A549 (cell line): ENCODE data around the gene ZNF282. TPM values are rescaled to one million over a fixed set of nuclear protein-coding genes. Genes with fewer than 3 reads are reported as not detected.

ENCODE experiments used
- ATAC-seq, 2 experiments: fragments of 200-7000 bp in 1 of 2; fragments of >200 bp in 1 of 2; cut with Nextera tagmentation in 1 of 2; cut with Tn5 transposase in 1 of 2; 3 replicates each; pipeline versions ENCODE4 v1.8.0 to v1.9.1; 2018 to 2020; ENCODE audit warnings: mild to moderate bottlenecking in 1 of 2, moderate library complexity in 1 of 2
- CTCF ChIA-PET: fragments of 300-600 bp; sonication (Branson Sonifier 250); formaldehyde crosslinking; extraction: SDS; loops from one replicate; lab custom pipeline; 2021; ENCODE audit warnings: antibody characterized with exemption, inconsistent platforms; lab: Yijun Ruan, JAX
- POLR2A ChIA-PET: fragments of 350-600 bp; formaldehyde crosslinking; extraction: SDS; loops from one replicate; lab custom pipeline; 2021; ENCODE audit warnings: antibody characterized with exemption, inconsistent platforms; lab: Yijun Ruan, JAX
- DNase-seq, 2 experiments: peaks; one replicate each; pipeline versions ENCODE4 v3.0.0 to v3.0.0-alpha.2; 2011 to 2016; ENCODE audit warnings: low read depth in 1 of 2, low spot score in 1 of 2
- FAIRE-seq: peaks from 2 replicates; lab custom pipeline; 2011; peaks lifted over from hg19 to GRCh38; lab: Jason Lieb, UNC
- H3K27ac ChIP-seq, 2 experiments: fragments of >200 bp; sonication (Bioruptor Twin); formaldehyde crosslinking; 3 replicates each; pipeline ENCODE4 v1.5.1; 2016 to 2017
- H3K4me1 ChIP-seq: fragments of >200 bp; sonication (Bioruptor Twin); formaldehyde crosslinking; 3 replicates; pipeline ENCODE4 v1.6.1; 2016
- H3K4me2 ChIP-seq: fragments of >200 bp; sonication (Bioruptor Twin); formaldehyde crosslinking; 3 replicates; pipeline ENCODE4 v1.6.1; 2016
- H3K4me3 ChIP-seq: fragments of >200 bp; sonication (Bioruptor Twin); formaldehyde crosslinking; 3 replicates; pipeline ENCODE4 v1.5.1; 2016
- H3K9me3 ChIP-seq: fragments of >200 bp; sonication (Bioruptor Twin); formaldehyde crosslinking; 3 replicates; pipeline ENCODE4 v1.6.1; 2016
- BHLHE40 ChIP-seq: IDR thresholded peaks from 2 replicates; pipeline ENCODE4 v1.6.1; 2012; ENCODE audit warnings: low read depth, low read length, inconsistent platforms
- CEBPB ChIP-seq, 2 experiments: fragments of >200 bp in 1 of 2; sonication (Bioruptor Twin) in 1 of 2; formaldehyde crosslinking in 1 of 2; IDR thresholded peaks; 2 replicates each; pipeline ENCODE4 v1.6.1; 2012 to 2016
- CHD2 ChIP-seq: fragments of 150-350 bp; IDR thresholded peaks from 2 replicates; pipeline ENCODE4 v1.6.1; 2014; ENCODE audit warnings: low read length; ENCODE audit not compliant: partially characterized antibody
- EHMT2 ChIP-seq: fragments of 200-600 bp; sonication (generic); IDR thresholded peaks from 2 replicates; pipeline ENCODE4 v1.6.1; 2016; ENCODE audit warnings: antibody characterized with exemption, low read depth, mild to moderate bottlenecking, moderate library complexity
- FOXS1 ChIP-seq: fragments of 250-450 bp; sonication (Bioruptor Pico); IDR thresholded peaks from 2 replicates; pipeline ENCODE4 v1.5.0; 2020; ENCODE audit warnings: mild to moderate bottlenecking, moderate library complexity
- GATA3 ChIP-seq: IDR thresholded peaks from 2 replicates; pipeline ENCODE4 v1.6.1; 2012; ENCODE audit warnings: borderline replicate concordance
- HEYL ChIP-seq: fragments of 250-450 bp; sonication (Bioruptor Pico); IDR thresholded peaks from 2 replicates; pipeline ENCODE4 v1.8.0; 2021; ENCODE audit warnings: mild to moderate bottlenecking, moderate library complexity
- JUN ChIP-seq, 2 experiments: fragments of >200 bp; sonication (Bioruptor Twin); formaldehyde crosslinking; IDR thresholded peaks; 2 replicates in 1 of 2; 3 replicates in 1 of 2; pipeline ENCODE4 v1.6.1; 2016 to 2017
- JUNB ChIP-seq: fragments of >200 bp; sonication (Bioruptor Twin); formaldehyde crosslinking; IDR thresholded peaks from 2 replicates; pipeline ENCODE4 v1.6.1; 2016
- KDM1A ChIP-seq: fragments of 200-600 bp; sonication (generic); IDR thresholded peaks from 2 replicates; pipeline ENCODE4 v1.6.1; 2016; ENCODE audit warnings: low read depth, mild to moderate bottlenecking
- MYC ChIP-seq: IDR thresholded peaks from 2 replicates; pipeline ENCODE4 v1.6.1; 2012; ENCODE audit warnings: mild to moderate bottlenecking, inconsistent platforms, low read length, improper control_type of control experiment, borderline replicate concordance
- NFE2L2 ChIP-seq: fragments of 150-350 bp; conservative IDR thresholded peaks from 2 replicates; pipeline ENCODE4 v1.6.1; 2014; ENCODE audit warnings: low read length
- NR3C1 ChIP-seq: fragments of >200 bp; sonication (Bioruptor Twin); formaldehyde crosslinking; IDR thresholded peaks from 3 replicates; pipeline ENCODE4 v1.6.1; 2017
- PHF8 ChIP-seq: fragments of 200-600 bp; sonication (generic); IDR thresholded peaks from 2 replicates; pipeline ENCODE4 v1.6.1; 2016; ENCODE audit warnings: low read depth, mild to moderate bottlenecking, antibody characterized with exemption, moderate library complexity, borderline replicate concordance
- POLR2A ChIP-seq: IDR thresholded peaks from 2 replicates; pipeline ENCODE4 v1.6.1; 2012; ENCODE audit warnings: mild to moderate bottlenecking, low read length
- POLR2AphosphoS2 ChIP-seq: conservative IDR thresholded peaks from 2 replicates; pipeline ENCODE4 v1.6.1; 2012; ENCODE audit warnings: low read length, improper control_type of control experiment, inconsistent platforms
- RAD21 ChIP-seq, 2 experiments: fragments of >200 bp in 1 of 2; sonication (Bioruptor Twin) in 1 of 2; formaldehyde crosslinking in 1 of 2; IDR thresholded peaks in 1 of 2; conservative IDR thresholded peaks in 1 of 2; 2 replicates in 1 of 2; 3 replicates in 1 of 2; pipeline ENCODE4 v1.6.1; 2012 to 2018; ENCODE audit warnings: inconsistent platforms in 1 of 2
- RARB ChIP-seq: fragments of 250-450 bp; sonication (Bioruptor Pico); IDR thresholded peaks from 2 replicates; pipeline ENCODE4 v1.8.0; 2021; ENCODE audit warnings: mild to moderate bottlenecking, moderate library complexity
- RFX5 ChIP-seq: fragments of 450-650 bp; IDR thresholded peaks from 2 replicates; pipeline ENCODE4 v1.7.1; 2014; ENCODE audit warnings: antibody characterized with exemption, mild to moderate bottlenecking, moderate library complexity
- RNF2 ChIP-seq: fragments of 200-600 bp; sonication (generic); IDR thresholded peaks from 2 replicates; pipeline ENCODE4 v1.6.1; 2016; ENCODE audit warnings: low read depth, mild to moderate bottlenecking, antibody characterized with exemption, moderate library complexity, borderline replicate concordance
- SMC3 ChIP-seq: fragments of >200 bp; sonication (Bioruptor Twin); formaldehyde crosslinking; IDR thresholded peaks from 3 replicates; pipeline ENCODE4 v1.6.1; 2018; ENCODE audit warnings: inconsistent platforms
- ZFP36 ChIP-seq: fragments of 450-650 bp; IDR thresholded peaks from 2 replicates; pipeline ENCODE4 v1.6.1; 2014; ENCODE audit warnings: borderline replicate concordance; ENCODE audit not compliant: partially characterized antibody
- ZNF302 ChIP-seq: fragments of 250-450 bp; sonication (Bioruptor Pico); IDR thresholded peaks from 2 replicates; pipeline ENCODE4 v1.9.0; 2021; ENCODE audit warnings: inconsistent platforms, mild to moderate bottlenecking, moderate library complexity
- WGBS: methylation state at CpG from one replicate; pipeline ENCODE4 v1.1.6; 2017; ENCODE audit errors: missing lambda C conversion rate; 5-methylcytosine and 5-hydroxymethylcytosine counted together
- polyA plus RNA-seq, 4 experiments: library from polyadenylated mRNA; depleted of rRNA in 3 of 4; stranded (reverse); fragments of >200 nt; fragmentation: RNase III in 1 of 4; extraction: RNeasy Plus Mini Kit Qiagen cat#74134 plus additional on column Dnase treatment in 1 of 4; gene quantifications; 2 replicates in 3 of 4; 3 replicates in 1 of 4; pipeline ENCODE4 v1.2.3, GENCODE V29; 2011 to 2017
- TF ChIP-seq, protein P1 (sequence below): IDR thresholded peaks from 2 replicates; pipeline ENCODE4 v1.6.1; 2012
- TF ChIP-seq, protein P2 (sequence below): fragments of >200 bp; sonication (Bioruptor Twin); formaldehyde crosslinking; IDR thresholded peaks from 3 replicates; pipeline ENCODE4 v1.5.1; 2016
- TF ChIP-seq, protein P3 (sequence below): IDR thresholded peaks from 2 replicates; pipeline ENCODE4 v1.6.1; 2012
- TF ChIP-seq, protein P4 (sequence below): IDR thresholded peaks from 2 replicates; pipeline ENCODE4 v1.6.1; 2012; ENCODE audit warnings: low read depth, borderline replicate concordance
- TF ChIP-seq, protein P5 (sequence below): fragments of >200 bp; sonication (Bioruptor Twin); formaldehyde crosslinking; IDR thresholded peaks from 3 replicates; pipeline ENCODE4 v1.6.1; 2016
- TF ChIP-seq, protein P6 (sequence below): fragments of 450-650 bp; IDR thresholded peaks from 2 replicates; pipeline ENCODE4 v1.6.1; 2014; ENCODE audit warnings: antibody characterized with exemption

Gene ZNF282
- polyA plus RNA-seq, 2 of the 4 experiments (the other 2 are of a cell fraction) = 11.9 to 18.4 TPM

DNA sequence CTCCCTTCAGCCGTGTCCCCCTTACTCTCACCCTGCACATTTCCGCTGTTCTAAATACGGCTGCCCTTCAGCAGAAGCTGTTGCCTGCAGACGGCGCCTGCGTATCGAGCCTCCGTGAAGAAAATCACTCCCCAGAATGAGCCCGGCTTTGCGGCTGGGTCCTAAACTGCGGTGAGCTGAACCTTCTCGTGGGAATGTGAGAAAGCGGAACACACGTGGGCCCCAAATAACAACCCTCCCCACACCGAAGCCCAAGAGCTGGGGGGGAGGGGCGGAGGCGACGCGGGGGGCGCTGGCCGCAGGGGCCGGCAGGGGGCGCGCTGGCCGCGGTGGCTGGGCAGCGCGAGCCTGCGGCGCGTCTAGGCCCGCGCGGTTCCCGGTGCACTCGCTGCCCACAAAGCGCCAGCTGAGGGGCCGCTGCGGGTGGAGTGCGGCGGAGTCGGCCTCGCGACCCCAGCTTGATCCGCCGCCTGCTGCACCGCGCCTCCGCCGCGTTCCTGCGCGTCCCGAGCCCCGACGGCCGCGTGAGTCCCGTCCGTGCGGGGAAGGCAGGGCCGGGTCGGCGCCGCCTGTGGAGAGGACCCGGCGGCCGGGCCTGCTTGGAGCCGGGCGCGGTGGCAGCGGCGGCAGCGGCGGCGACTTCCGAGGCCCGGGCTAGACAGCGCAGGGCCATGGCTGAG, 48.1 kb upstream of the ZNF282 start, which contains the start of gene ZNF398:
TSS of gene ZNF398 (plus strand) at position 382 of the 680 bp plus-strand sequence. CDS start at position 672, 290 bp downstream.
- 1% methylated on average over 14 of the region's 79 CpGs for WGBS
- TF ChIP-seq POLR2A = peak; percentile 84
- TF ChIP-seq, protein P1, sequence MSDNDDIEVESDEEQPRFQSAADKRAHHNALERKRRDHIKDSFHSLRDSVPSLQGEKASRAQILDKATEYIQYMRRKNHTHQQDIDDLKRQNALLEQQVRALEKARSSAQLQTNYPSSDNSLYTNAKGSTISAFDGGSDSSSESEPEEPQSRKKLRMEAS = peak; percentile 77
- peak; percentile 48; the same call in 1 of the 2 replicates for TF ChIP-seq MYC
- peak; percentile 6 for TF ChIP-seq PHF8
- TF ChIP-seq, protein P2, sequence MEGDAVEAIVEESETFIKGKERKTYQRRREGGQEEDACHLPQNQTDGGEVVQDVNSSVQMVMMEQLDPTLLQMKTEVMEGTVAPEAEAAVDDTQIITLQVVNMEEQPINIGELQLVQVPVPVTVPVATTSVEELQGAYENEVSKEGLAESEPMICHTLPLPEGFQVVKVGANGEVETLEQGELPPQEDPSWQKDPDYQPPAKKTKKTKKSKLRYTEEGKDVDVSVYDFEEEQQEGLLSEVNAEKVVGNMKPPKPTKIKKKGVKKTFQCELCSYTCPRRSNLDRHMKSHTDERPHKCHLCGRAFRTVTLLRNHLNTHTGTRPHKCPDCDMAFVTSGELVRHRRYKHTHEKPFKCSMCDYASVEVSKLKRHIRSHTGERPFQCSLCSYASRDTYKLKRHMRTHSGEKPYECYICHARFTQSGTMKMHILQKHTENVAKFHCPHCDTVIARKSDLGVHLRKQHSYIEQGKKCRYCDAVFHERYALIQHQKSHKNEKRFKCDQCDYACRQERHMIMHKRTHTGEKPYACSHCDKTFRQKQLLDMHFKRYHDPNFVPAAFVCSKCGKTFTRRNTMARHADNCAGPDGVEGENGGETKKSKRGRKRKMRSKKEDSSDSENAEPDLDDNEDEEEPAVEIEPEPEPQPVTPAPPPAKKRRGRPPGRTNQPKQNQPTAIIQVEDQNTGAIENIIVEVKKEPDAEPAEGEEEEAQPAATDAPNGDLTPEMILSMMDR = peak; percentile 93
- TF ChIP-seq, protein P3, sequence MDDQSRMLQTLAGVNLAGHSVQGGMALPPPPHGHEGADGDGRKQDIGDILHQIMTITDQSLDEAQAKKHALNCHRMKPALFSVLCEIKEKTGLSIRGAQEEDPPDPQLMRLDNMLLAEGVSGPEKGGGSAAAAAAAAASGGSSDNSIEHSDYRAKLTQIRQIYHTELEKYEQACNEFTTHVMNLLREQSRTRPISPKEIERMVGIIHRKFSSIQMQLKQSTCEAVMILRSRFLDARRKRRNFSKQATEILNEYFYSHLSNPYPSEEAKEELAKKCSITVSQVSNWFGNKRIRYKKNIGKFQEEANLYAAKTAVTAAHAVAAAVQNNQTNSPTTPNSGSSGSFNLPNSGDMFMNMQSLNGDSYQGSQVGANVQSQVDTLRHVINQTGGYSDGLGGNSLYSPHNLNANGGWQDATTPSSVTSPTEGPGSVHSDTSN = 0 out of 2 replicates have a peak, but pooled peaks have one; percentile 38
- no peak for TF ChIP-seq RNF2
- no peak for TF ChIP-seq HEYL (CRISPR knock-in tag)
- TF ChIP-seq NFE2L2 = no peak
- TF ChIP-seq JUN (IDR thresholded peaks at IDR 0.05) = peak; percentile 75 to 87; a peak in 4 of 5 replicates
- peak; percentile 35; the same call in 2 of the 3 replicates for TF ChIP-seq SMC3
- no peak for TF ChIP-seq CHD2
- TF ChIP-seq, protein P4, sequence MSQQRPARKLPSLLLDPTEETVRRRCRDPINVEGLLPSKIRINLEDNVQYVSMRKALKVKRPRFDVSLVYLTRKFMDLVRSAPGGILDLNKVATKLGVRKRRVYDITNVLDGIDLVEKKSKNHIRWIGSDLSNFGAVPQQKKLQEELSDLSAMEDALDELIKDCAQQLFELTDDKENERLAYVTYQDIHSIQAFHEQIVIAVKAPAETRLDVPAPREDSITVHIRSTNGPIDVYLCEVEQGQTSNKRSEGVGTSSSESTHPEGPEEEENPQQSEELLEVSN = peak; percentile 17; the same call in 1 of the 2 replicates
- Histone ChIP-seq H3K9me3 (no peaks in the 10 kb centered on the region), H3K4me2 (peak within 1 kb of the TSS; percentile 88), H3K4me3 (peak within 1 kb of the TSS; percentile 91), H3K4me1 (peaks cover 32% of the 10 kb centered on the region), H3K27ac (peak within 1 kb of the TSS; percentile 98 to 99)
- POLR2A ChIA-PET = interaction anchor here (0.6 to 2.5 kb wide), 12 partner anchors 9 to 164 kb away, joined by 3 to 16 read pairs (median 4); partner anchors contain the start of genes ZNF282, ZNF425 and ZNF783
- CTCF ChIA-PET = interaction anchor here (0.7 to 8.4 kb wide), 42 partner anchors 8 to 472 kb away, joined by 3 to 84 read pairs (median 4); partner anchors contain the start of genes ZNF282, ZNF425 and ZNF783
- DNase-seq (peak; percentile 82 to 85), ATAC-seq (peak; percentile 82 to 91), FAIRE-seq (no peak)

DNA sequence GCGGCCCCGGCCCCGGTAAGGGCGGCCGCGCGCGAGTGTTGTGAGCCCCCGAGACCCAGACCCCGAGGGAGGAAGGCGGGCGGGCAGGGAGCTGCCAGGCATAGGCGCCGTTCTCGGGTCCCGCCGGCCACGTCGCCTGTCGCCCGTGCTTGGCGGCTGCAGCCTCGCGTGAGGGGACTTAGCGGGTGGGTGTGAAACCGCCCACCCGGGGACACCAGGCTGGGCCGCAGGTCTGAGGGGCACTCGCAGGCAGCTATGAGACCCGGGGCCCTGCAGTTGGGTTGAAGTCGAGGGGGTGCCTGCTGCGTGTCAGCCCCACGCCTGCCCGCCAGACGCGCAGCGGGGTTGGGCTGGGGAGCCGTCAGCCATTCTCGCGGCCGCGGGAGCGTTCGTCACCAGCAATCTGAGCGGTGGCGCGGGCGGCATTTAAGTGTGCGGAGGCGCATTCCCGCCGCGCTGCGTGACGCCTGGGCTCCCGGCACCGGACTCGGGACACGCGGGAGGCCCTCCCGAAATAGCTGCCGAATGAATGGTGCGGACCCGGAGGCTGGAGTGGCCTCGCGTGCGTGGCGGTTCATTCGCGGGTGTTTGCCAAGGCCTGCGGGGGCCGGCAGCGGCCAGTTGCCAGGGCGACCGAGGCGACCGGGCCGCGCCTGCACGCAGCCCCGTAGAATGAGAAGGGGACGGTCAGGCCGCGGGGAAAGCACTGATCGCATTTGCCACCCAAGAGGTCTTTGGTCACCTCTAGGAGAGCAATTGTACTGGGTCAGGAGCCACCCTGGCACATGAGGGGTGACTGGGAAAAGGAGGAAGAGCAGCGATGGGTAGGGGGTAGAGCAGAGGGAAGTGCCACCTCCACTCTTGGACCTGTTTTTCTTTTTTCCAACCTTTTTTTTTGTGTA, 47.3 kb upstream of the ZNF282 start:
- DNase-seq (peak; percentile 48 to 67), FAIRE-seq (no peak), ATAC-seq (peak; percentile 60 to 69)
- WGBS = 6% methylated on average over 35 of the region's 86 CpGs
- POLR2A ChIA-PET = interaction anchor here (0.8 to 2.5 kb wide), 7 partner anchors 9 to 114 kb away, joined by 3 to 16 read pairs (median 5); partner anchors contain the start of genes ZNF282, ZNF425 and ZNF783
- H3K4me1 ChIP-seq = peaks cover 32% of the 10 kb centered on the region
- H3K27ac ChIP-seq = peak overlapping the region; percentile 98 to 99
- CTCF ChIA-PET = interaction anchor here (0.7 to 8.4 kb wide), 33 partner anchors 7 to 477 kb away, joined by 3 to 84 read pairs (median 6); partner anchors contain the start of genes ZNF282, ZNF425 and ZNF783
- peak overlapping the region; percentile 83 for H3K4me2 ChIP-seq
- no peaks in the 10 kb centered on the region for H3K9me3 ChIP-seq
- H3K4me3 ChIP-seq = peak overlapping the region; percentile 91
- no peak for TF ChIP-seq RFX5
- TF ChIP-seq RAD21 (conservative IDR thresholded peaks at IDR 0.05 in 1 of 2, IDR thresholded peaks at IDR 0.05 in 1 of 2) = no peak
- TF ChIP-seq BHLHE40 = no peak
- TF ChIP-seq GATA3 = no peak
- no peak for TF ChIP-seq EHMT2
- no peak for TF ChIP-seq JUNB
- no peak for TF ChIP-seq FOXS1 (CRISPR knock-in tag)
- TF ChIP-seq ZNF302 = no peak
- no peak for TF ChIP-seq MYC
- TF ChIP-seq KDM1A = no peak
- TF ChIP-seq RARB (CRISPR knock-in tag) = no peak
- TF ChIP-seq, protein P5, sequence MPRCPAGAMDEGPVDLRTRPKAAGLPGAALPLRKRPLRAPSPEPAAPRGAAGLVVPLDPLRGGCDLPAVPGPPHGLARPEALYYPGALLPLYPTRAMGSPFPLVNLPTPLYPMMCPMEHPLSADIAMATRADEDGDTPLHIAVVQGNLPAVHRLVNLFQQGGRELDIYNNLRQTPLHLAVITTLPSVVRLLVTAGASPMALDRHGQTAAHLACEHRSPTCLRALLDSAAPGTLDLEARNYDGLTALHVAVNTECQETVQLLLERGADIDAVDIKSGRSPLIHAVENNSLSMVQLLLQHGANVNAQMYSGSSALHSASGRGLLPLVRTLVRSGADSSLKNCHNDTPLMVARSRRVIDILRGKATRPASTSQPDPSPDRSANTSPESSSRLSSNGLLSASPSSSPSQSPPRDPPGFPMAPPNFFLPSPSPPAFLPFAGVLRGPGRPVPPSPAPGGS = no peak
- no peak for TF ChIP-seq POLR2AphosphoS2
- TF ChIP-seq ZFP36 = no peak
- TF ChIP-seq, protein P6, sequence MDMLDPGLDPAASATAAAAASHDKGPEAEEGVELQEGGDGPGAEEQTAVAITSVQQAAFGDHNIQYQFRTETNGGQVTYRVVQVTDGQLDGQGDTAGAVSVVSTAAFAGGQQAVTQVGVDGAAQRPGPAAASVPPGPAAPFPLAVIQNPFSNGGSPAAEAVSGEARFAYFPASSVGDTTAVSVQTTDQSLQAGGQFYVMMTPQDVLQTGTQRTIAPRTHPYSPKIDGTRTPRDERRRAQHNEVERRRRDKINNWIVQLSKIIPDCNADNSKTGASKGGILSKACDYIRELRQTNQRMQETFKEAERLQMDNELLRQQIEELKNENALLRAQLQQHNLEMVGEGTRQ = peak; percentile 1; the same call in 1 of the 2 replicates
- TF ChIP-seq NR3C1 = no peak
- no peak for TF ChIP-seq CEBPB (IDR thresholded peaks at IDR 0.05)
- 0 out of 2 replicates have a peak, but pooled peaks have one; percentile 35 for TF ChIP-seq PHF8
